Thyroid gland (tissue), 4 donors: ENCODE results near the gene SAAL1. TPM values are rescaled to one million over a fixed set of nuclear protein-coding genes. Genes with fewer than 3 reads are reported as not detected.

Experiments
- DNase-seq, 2 donors: peaks; one replicate each; pipeline ENCODE4 v3.0.0-alpha.2; 2019
- H3K27ac ChIP-seq, 3 donors: fragments of 200-600 bp; sonication (generic); 1 replicate in 2 of 3; 2 replicates in 1 of 3; pipeline ENCODE4 v1.5.1; 2016 to 2019; ENCODE audit warnings: mild to moderate bottlenecking in 1 of 3, moderate library complexity in 1 of 3
- H3K27me3 ChIP-seq: fragments of 200-600 bp; sonication (generic); one replicate; pipeline ENCODE4 v1.5.1; 2019
- H3K36me3 ChIP-seq, 2 donors: fragments of 200-600 bp; sonication (generic); one replicate each; pipeline ENCODE4 v1.5.1; 2016 to 2019
- H3K4me1 ChIP-seq, 2 donors: fragments of 200-600 bp; sonication (generic); one replicate each; pipeline ENCODE4 v1.5.1; 2017 to 2019
- H3K4me3 ChIP-seq, 3 donors: fragments of 200-600 bp; sonication (generic); replicated peaks in 1 of 3; 1 replicate in 2 of 3; 2 replicates in 1 of 3; pipeline ENCODE4 v1.5.1; 2016; ENCODE audit warnings: mild to moderate bottlenecking in 1 of 3
- H3K9me3 ChIP-seq: fragments of 200-600 bp; sonication (generic); one replicate; pipeline ENCODE4 v1.5.1; 2017
- CTCF ChIP-seq, 6 experiments: fragments of 200-600 bp in 3 of 6; fragments of 450-650 bp in 3 of 6; sonication (generic) in 3 of 6; IDR thresholded peaks; one replicate each; pipeline ENCODE4 v1.5.1; 2016 to 2019; ENCODE audit warnings: antibody characterized with exemption in 6 of 6, mild to moderate bottlenecking in 2 of 6, inconsistent platforms in 1 of 6, moderate library complexity in 1 of 6
- POLR2A ChIP-seq, 2 donors: fragments of 450-650 bp; IDR thresholded peaks; one replicate each; pipeline ENCODE4 v1.6.1; 2017; ENCODE audit warnings: antibody characterized with exemption in 2 of 2, mild to moderate bottlenecking in 2 of 2, moderate library complexity in 1 of 2
- WGBS, 2 donors: methylation state at CpG; one replicate each; pipeline ENCODE4 v1.1.5; 2017; 5-methylcytosine and 5-hydroxymethylcytosine counted together
- intact Hi-C: fragments of 100-400 bp; cut with DNase I; formaldehyde crosslinking; loops from one replicate; pipeline ENCODE4 v1.15.1; 2023
- total RNA-seq, 4 donors: library from RNA; depleted of rRNA; stranded (reverse); fragments of >200 nt; gene quantifications; one replicate each; pipeline ENCODE4 v1.2.3, GENCODE V29; 2016

The SAAL1 gene
- total RNA-seq, 4 donors from 2014 or later, result 8.1 to 14.3 (median 12.4) TPM

- intact Hi-C loops, result no loop called here
- H3K27me3 ChIP-seq, result no peaks in the 10 kb centered on the region
- no peak for DNase-seq
- no peak for TF ChIP-seq CTCF (IDR thresholded peaks at IDR 0.05)
- TF ChIP-seq POLR2A (IDR thresholded peaks at IDR 0.05), result no peak
- 92 to 93% methylated on average over 4 of the region's 4 CpGs for WGBS, 2 donors
- H3K4me3 ChIP-seq, result no peak overlapping the region
- no peak overlapping the region for H3K27ac ChIP-seq
- no peaks in the 10 kb centered on the region for H3K9me3 ChIP-seq
- no peaks in the 10 kb centered on the region for H3K36me3 ChIP-seq
- H3K4me1 ChIP-seq, result no peaks in the 10 kb centered on the region
These were observed 34.7 kb downstream of the SAAL1 start for GRCh38 chr11:18071098-18071705.

DNA sequence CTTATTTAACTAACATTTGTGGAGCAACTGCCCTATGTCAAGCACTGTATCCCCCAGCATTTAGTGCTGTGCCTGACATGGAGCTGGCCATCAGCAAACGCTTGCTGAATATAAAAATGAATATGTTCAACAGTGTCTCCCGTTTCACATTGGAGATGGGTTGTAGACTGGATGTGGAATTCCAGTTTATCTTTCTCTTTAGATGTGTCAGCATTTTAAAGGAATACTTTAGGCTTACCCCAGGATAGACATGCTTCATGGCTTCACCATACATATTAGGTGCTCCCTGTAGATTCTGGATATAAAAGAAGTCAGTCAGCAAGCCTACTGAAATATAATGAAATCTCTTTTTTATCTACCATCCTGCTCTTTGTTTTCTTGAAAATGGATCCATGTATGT, 38.5 kb downstream of the SAAL1 start:
- no peak for TF ChIP-seq POLR2A (IDR thresholded peaks at IDR 0.05)
- TF ChIP-seq CTCF (IDR thresholded peaks at IDR 0.05), result no peak
- intact Hi-C loops, result no loop called here
- peaks cover 0 to 6% of the 10 kb centered on the region in 2 donors for H3K4me1 ChIP-seq
- no peak overlapping the region for H3K27ac ChIP-seq
- H3K36me3 ChIP-seq, result no peaks in the 10 kb centered on the region
- H3K9me3 ChIP-seq, result no peaks in the 10 kb centered on the region
- WGBS, 2 donors, result 97 to 98% methylated on average over 2 of the region's 2 CpGs
- no peak for DNase-seq
- H3K27me3 ChIP-seq, result no peaks in the 10 kb centered on the region
- H3K4me3 ChIP-seq, result no peak overlapping the region

DNA sequence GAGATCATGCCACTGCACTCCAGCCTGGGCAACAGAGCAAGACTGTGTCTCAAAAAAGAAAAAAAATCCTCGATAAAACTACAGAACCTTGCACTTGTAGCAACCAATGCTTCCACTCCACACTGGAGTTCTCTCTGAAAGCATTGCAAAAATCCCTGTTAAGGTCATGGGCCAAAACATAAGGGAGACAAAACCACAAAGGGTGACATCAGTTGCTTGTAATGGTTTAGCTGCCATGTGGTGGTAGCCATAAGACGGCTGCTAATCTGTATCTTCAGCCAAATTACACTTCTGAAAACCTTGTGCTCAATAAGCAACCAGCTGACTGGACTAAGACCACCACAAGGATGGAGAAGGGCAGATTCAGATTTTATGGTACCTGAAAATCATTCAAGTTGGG, 39.3 kb downstream of the SAAL1 start:
- H3K4me1 ChIP-seq, result peaks cover 0 to 6% of the 10 kb centered on the region in 2 donors
- WGBS, 2 donors, result 88 to 96% methylated on average over 2 of the region's 2 CpGs
- H3K4me3 ChIP-seq, result no peak overlapping the region
- H3K27me3 ChIP-seq, result no peaks in the 10 kb centered on the region
- H3K27ac ChIP-seq, result no peak overlapping the region
- TF ChIP-seq POLR2A (IDR thresholded peaks at IDR 0.05), result no peak
- no peak for TF ChIP-seq CTCF (IDR thresholded peaks at IDR 0.05)
- H3K36me3 ChIP-seq, result no peaks in the 10 kb centered on the region
- intact Hi-C loops, result no loop called here
- H3K9me3 ChIP-seq, result no peaks in the 10 kb centered on the region
- DNase-seq, result no peak

GRCh38 chr11:18065572-18065971, 40.3 kb downstream of the SAAL1 start:
- 84 to 86% methylated on average over 8 of the region's 8 CpGs for WGBS, 2 donors

More at GRCh38 chr11:18065572-18065971, 40.3 kb downstream of the SAAL1 start:
- DNase-seq, result no peak
- peaks cover 0 to 6% of the 10 kb centered on the region in 2 donors for H3K4me1 ChIP-seq
- no peak overlapping the region for H3K4me3 ChIP-seq
- TF ChIP-seq CTCF (IDR thresholded peaks at IDR 0.05), result no peak
- TF ChIP-seq POLR2A (IDR thresholded peaks at IDR 0.05), result no peak
- H3K27ac ChIP-seq, result no peak overlapping the region
- intact Hi-C loops, result no loop called here
- H3K36me3 ChIP-seq, result no peaks in the 10 kb centered on the region
- H3K27me3 ChIP-seq, result no peaks in the 10 kb centered on the region
- H3K9me3 ChIP-seq, result no peaks in the 10 kb centered on the region
